Esophagus muscularis mucosa (tissue), 3 donors: ENCODE data around the gene FRK.

Experiments
- CTCF ChIP-seq, 3 experiments: fragments of 200-600 bp in 2 of 3; fragments of 450-650 bp in 1 of 3; sonication (generic) in 2 of 3; IDR thresholded peaks; one replicate each; pipeline ENCODE4 v1.5.1; 2017 to 2019; ENCODE audit warnings: antibody characterized with exemption in 3 of 3, mild to moderate bottlenecking in 2 of 3, moderate library complexity in 1 of 3
- POLR2A ChIP-seq: fragments of 450-650 bp; IDR thresholded peaks from one replicate; pipeline ENCODE4 v1.6.1; 2017; ENCODE audit warnings: antibody characterized with exemption, moderate library complexity, mild to moderate bottlenecking, low read depth
- POLR2AphosphoS5 ChIP-seq, 2 donors: sonication (generic); formaldehyde crosslinking; IDR thresholded peaks; one replicate each; pipeline ENCODE4 v1.6.1; 2017; ENCODE audit warnings: antibody characterized with exemption in 2 of 2

- TF ChIP-seq CTCF (IDR thresholded peaks at IDR 0.05) (no peak), POLR2A (no peak), POLR2AphosphoS5 (IDR thresholded peaks at IDR 0.05) (no peak)
These were observed 749 bp downstream of the FRK start for GRCh38 chr6:116059713-116060571.
